MCF 10A (cell line): ENCODE measurements around the gene MUC20. TPM values are rescaled to one million over a fixed set of nuclear protein-coding genes. Genes with fewer than 3 reads are reported as not detected.

Experiments used
- BruUV-seq: library from RNA; stranded (reverse); fragments of 400-500 nt; replicated peaks from 2 replicates; lab custom pipeline; 2021; lab: Mats Ljungman, UMichigan
- CTCF ChIA-PET: fragments of 300-600 bp; sonication (Branson Sonifier 250); formaldehyde crosslinking; extraction: SDS; loops from one replicate; lab custom pipeline; 2021; ENCODE audit warnings: antibody characterized with exemption, inconsistent platforms; lab: Yijun Ruan, JAX
- POLR2A ChIA-PET: fragments of 300-600, 350-650 bp; sonication (Branson Sonifier 250); formaldehyde crosslinking; extraction: SDS; loops from one replicate; lab custom pipeline; 2020; ENCODE audit warnings: antibody characterized with exemption, inconsistent platforms; lab: Yijun Ruan, JAX
- DNase-seq: peaks from one replicate; pipeline ENCODE4 v3.0.0-alpha.2; 2018; ENCODE audit not compliant: unreplicated experiment
- H3K27ac Mint-ChIP-seq: one replicate; pipeline ENCODE4 v1.8.0; 2022; ENCODE audit warnings: mild to moderate bottlenecking, low read depth, mixed read lengths; ENCODE audit not compliant: unreplicated experiment
- H3K27me3 Mint-ChIP-seq: one replicate; pipeline ENCODE4 v1.8.0; 2022; ENCODE audit warnings: mixed read lengths; ENCODE audit not compliant: insufficient read depth, unreplicated experiment
- H3K36me3 Mint-ChIP-seq: one replicate; pipeline ENCODE4 v1.8.0; 2022; ENCODE audit warnings: mild to moderate bottlenecking, moderate library complexity, mixed read lengths; ENCODE audit not compliant: insufficient read depth, unreplicated experiment
- H3K4me1 Mint-ChIP-seq: one replicate; pipeline ENCODE4 v1.8.0; 2022; ENCODE audit warnings: mixed read lengths; ENCODE audit not compliant: insufficient read depth, unreplicated experiment
- H3K4me3 Mint-ChIP-seq: one replicate; pipeline ENCODE4 v1.8.0; 2022; ENCODE audit warnings: mild to moderate bottlenecking, moderate library complexity, mixed read lengths; ENCODE audit not compliant: unreplicated experiment
- H3K9me3 Mint-ChIP-seq: one replicate; pipeline ENCODE4 v1.8.0; 2022; ENCODE audit warnings: mixed read lengths; ENCODE audit not compliant: unreplicated experiment
- intact Hi-C: fragments of 100-400 bp; cut with micrococcal nuclease; formaldehyde crosslinking; loops from 2 replicates; pipeline ENCODE4 v1.14.1; 2022
- total RNA-seq: library from RNA; stranded (reverse); gene quantifications from 2 replicates; pipeline ENCODE4 v1.2.3, GENCODE V29; 2022
- TF ChIP-seq, protein P1 (sequence below): fragments of 200-600 bp; IDR thresholded peaks from one replicate; pipeline ENCODE4 v1.8.0; 2022; ENCODE audit warnings: antibody characterized with exemption, mild to moderate bottlenecking; ENCODE audit not compliant: unreplicated experiment

The MUC20 gene
- total RNA-seq, 1 experiment from 2014 or later: 2.3 TPM

DNA sequence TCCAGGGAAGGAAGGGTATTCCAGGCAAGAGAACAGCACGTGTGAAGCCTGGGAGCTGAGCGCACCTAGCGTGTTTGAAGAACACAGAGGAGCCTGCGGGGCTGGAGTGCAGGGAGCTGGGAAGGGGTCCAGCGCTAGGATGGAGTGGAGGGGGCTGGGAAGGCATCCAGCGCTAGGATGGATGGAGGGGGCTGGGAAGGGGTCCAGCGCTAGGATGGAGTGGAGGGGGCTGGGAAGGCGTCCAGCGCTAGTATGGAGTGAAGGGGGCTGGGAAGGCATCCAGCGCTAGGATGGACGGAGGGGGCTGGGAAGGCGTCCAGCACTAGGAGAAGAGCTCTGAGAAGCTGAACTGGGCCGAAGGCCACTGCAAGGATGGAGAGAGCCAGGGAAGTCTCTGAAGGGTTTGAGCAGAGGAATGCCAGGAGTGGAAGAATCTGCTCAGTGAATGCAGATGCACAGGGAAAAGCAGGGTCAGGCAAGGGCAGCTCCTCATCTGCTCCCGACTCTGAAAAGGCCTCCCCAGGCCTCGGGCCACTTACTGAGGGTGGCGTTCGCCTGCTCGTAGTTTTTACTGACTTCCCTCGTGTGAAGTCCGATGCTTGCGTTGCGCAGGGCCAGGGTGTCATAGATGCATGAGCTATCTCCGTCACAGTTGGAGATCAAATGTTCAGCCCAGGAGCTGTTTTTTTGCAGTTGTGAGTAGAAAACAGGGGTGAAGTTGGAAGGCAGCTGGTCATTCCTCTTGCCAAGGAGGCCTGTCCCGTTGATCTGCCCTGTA lies 39.8 kb downstream of the MUC20 start:
- CTCF ChIA-PET: no interaction called here
- no peak overlapping the region for H3K27ac Mint-ChIP-seq
- intact Hi-C loops: no loop called here

DNA sequence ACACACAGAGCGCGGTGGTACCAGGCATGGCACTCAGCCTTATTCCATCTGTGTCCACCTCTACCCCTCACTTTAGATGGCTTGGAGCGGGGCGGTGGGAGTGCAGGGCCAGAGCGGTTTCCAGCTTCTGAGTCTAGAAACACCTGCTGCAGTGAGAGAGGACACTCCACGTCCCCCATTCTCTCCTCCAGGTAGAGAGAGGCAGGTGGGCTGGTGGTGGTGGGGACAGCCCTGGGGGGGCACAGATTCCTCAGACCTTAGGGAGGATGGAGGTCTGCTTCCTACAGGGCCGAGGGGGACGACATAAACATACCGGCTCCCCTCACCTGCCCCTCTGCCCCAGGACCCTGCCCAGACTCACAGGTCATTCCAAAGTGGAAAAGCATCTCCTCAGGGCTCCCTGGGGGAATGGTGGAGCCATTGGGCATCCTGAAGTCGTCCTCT lies 40.4 kb downstream of the MUC20 start:
- intact Hi-C loops: no loop called here
- CTCF ChIA-PET: no interaction called here

More for the DNA sequence above, 39.8 kb downstream of the MUC20 start:
- no peaks in the 10 kb centered on the region for H3K9me3 Mint-ChIP-seq
- POLR2A ChIA-PET: interaction anchor here (0.7 kb wide), 1 partner anchor 198 kb away, joined by 8 read pairs; no protein-coding TSS in a partner anchor
- BruUV-seq: no TSS peak
- no peak for DNase-seq
- H3K27me3 Mint-ChIP-seq: peaks cover 59% of the 10 kb centered on the region
- TF ChIP-seq, protein P1, sequence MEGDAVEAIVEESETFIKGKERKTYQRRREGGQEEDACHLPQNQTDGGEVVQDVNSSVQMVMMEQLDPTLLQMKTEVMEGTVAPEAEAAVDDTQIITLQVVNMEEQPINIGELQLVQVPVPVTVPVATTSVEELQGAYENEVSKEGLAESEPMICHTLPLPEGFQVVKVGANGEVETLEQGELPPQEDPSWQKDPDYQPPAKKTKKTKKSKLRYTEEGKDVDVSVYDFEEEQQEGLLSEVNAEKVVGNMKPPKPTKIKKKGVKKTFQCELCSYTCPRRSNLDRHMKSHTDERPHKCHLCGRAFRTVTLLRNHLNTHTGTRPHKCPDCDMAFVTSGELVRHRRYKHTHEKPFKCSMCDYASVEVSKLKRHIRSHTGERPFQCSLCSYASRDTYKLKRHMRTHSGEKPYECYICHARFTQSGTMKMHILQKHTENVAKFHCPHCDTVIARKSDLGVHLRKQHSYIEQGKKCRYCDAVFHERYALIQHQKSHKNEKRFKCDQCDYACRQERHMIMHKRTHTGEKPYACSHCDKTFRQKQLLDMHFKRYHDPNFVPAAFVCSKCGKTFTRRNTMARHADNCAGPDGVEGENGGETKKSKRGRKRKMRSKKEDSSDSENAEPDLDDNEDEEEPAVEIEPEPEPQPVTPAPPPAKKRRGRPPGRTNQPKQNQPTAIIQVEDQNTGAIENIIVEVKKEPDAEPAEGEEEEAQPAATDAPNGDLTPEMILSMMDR: no peak
- H3K36me3 Mint-ChIP-seq: no peaks in the 10 kb centered on the region
- H3K4me3 Mint-ChIP-seq: no peak overlapping the region
- peaks cover 17% of the 10 kb centered on the region for H3K4me1 Mint-ChIP-seq

DNA sequence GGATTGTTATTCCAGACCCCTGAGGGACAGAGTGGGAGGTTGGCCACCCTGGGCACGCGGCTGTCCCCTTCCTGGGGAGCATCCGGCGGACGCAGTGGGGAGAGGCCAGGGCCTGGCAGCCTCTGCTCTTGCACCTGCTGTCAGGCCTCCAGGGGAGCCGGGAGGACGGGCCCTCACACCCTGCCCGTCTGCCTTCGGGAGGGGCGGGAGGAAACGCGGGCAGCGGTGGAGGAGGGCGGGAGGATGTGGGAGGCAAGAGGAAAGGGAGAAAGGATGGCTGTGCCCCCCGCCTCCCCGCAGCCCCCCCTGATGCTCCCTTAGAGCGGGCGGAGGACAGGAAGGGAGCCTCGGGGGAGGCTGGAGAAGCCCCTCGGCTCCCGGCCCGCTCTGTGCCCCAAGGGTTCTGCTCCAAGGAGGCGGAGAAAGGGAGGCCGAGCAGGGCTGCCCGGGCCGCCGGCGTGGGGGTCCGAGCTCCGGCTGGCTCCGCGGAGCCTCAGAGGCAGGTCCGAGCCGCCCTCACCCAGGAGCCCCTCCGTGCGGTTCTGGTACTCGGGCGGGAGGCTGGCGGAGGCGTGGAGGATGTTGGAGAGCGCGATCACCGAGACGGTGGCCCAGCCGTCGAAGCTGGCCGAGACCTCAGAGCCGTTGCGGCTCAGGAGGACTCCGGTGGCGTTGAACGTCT lies 40.9 kb downstream of the MUC20 start:
- Mint-ChIP-seq H3K4me3 (no peak overlapping the region), H3K9me3 (no peaks in the 10 kb centered on the region), H3K36me3 (no peaks in the 10 kb centered on the region), H3K27me3 (peaks cover 48% of the 10 kb centered on the region), H3K27ac (no peak overlapping the region), H3K4me1 (peaks cover 12% of the 10 kb centered on the region)
- BruUV-seq: no TSS peak
- POLR2A ChIA-PET: no interaction called here
- TF ChIP-seq, protein P1: no peak
- CTCF ChIA-PET: no interaction called here
- DNase-seq: no peak
- intact Hi-C loops: no loop called here

More for the DNA sequence above, 40.4 kb downstream of the MUC20 start:
- TF ChIP-seq, protein P1: no peak
- H3K27ac Mint-ChIP-seq: no peak overlapping the region
- H3K9me3 Mint-ChIP-seq: no peaks in the 10 kb centered on the region
- peaks cover 53% of the 10 kb centered on the region for H3K27me3 Mint-ChIP-seq
- H3K4me1 Mint-ChIP-seq: peaks cover 17% of the 10 kb centered on the region
- no TSS peak for BruUV-seq
- no peak for DNase-seq
- POLR2A ChIA-PET: interaction anchor here (0.7 kb wide), 1 partner anchor 199 kb away, joined by 8 read pairs; no protein-coding TSS in a partner anchor
- H3K4me3 Mint-ChIP-seq: no peak overlapping the region
- no peaks in the 10 kb centered on the region for H3K36me3 Mint-ChIP-seq

DNA sequence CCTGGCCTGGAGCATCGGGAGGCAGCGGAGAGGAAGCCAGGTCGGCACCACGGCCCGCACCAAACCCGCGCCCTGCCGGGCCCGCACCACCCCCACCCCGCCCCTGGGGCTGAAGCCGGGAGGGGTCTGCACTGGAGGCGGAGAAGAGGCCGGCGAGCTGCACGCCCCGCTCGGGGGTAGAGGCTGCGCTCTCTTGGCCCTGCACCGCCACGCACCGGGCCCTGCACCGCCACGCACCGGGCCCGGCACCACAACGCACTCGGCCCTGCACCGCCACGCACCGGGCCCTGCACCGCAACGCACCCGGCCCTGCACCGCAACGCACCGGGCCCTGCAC lies 41.4 kb downstream of the MUC20 start:
- CTCF ChIA-PET: no interaction called here
- H3K36me3 Mint-ChIP-seq: no peaks in the 10 kb centered on the region
- no peaks in the 10 kb centered on the region for H3K9me3 Mint-ChIP-seq
- BruUV-seq: no TSS peak
- DNase-seq: no peak
- POLR2A ChIA-PET: no interaction called here
- H3K4me3 Mint-ChIP-seq: no peak overlapping the region
- H3K27me3 Mint-ChIP-seq: peaks cover 42% of the 10 kb centered on the region
- TF ChIP-seq, protein P1: no peak
- H3K27ac Mint-ChIP-seq: no peak overlapping the region
- H3K4me1 Mint-ChIP-seq: peaks cover 7% of the 10 kb centered on the region
- intact Hi-C loops: no loop called here
